ENCODE data around the gene TAS2R43.
"Not testable (repeated sequence)": the region's sequence is repeated elsewhere in the genome, so short reads cannot be mapped to it uniquely, and the experiment has no call there.

TAS2R43 gene

GRCh38 chr12:11059041-11059440, 33.1 kb downstream of the TAS2R43 start:
- DNase-seq: no peak

- DNase-seq: no peak
Observed at GRCh38 chr12:11055306-11055705, 36.8 kb downstream of the TAS2R43 start.

- DNase-seq: not testable (repeated sequence)
Observed at GRCh38 chr12:11049806-11050531, 42.1 kb downstream of the TAS2R43 start.

GRCh38 chr12:11041366-11041765, 50.7 kb downstream of the TAS2R43 start:
- DNase-seq: not testable (repeated sequence)

Measured in CD4-positive, alpha-beta T cell treated with Interleukin-1 beta for 1 hour (primary cell).